ENCODE data around the gene ZNF230. TPM values are rescaled to one million over a fixed set of nuclear protein-coding genes. Genes with fewer than 3 reads are reported as not detected.

Gene ZNF230
- total RNA-seq, result 1.7 TPM in 2 replicates

- peak within 1 kb of the TSS; percentile 89 for H3K4me3 ChIP-seq (ENCODE audit: low read depth, low read length)
- TF ChIP-seq CTCF (conservative IDR thresholded peaks at IDR 0.05; ENCODE audit: low read depth, low read length), result no peak
- DNase-seq (ENCODE audit: low read depth), result peak; percentile 80
Measured at GRCh38 chr19:44002566-44003460, at the start of gene ZNF230. Gene ZNF230, plus strand, starts transcription at chr19:44002957. Its CDS starts 4,122 bp downstream, at chr19:44007079.

- no peak overlapping the region for H3K4me3 ChIP-seq (ENCODE audit: low read depth, low read length)
- DNase-seq (ENCODE audit: low read depth), result no peak
- no peak for TF ChIP-seq CTCF (conservative IDR thresholded peaks at IDR 0.05; ENCODE audit: low read depth, low read length)
Measured at GRCh38 chr19:43956827-43957226, 45.9 kb upstream of the ZNF230 start.

- H3K4me3 ChIP-seq (ENCODE audit: low read depth, low read length), result no peak overlapping the region
- DNase-seq (ENCODE audit: low read depth), result peak; percentile 18
- no peak for TF ChIP-seq CTCF (conservative IDR thresholded peaks at IDR 0.05; ENCODE audit: low read depth, low read length)
Measured at GRCh38 chr19:43957891-43958290, 44.9 kb upstream of the ZNF230 start.

- DNase-seq (ENCODE audit: low read depth), result no peak
- no peak overlapping the region for H3K4me3 ChIP-seq (ENCODE audit: low read depth, low read length)
- no peak for TF ChIP-seq CTCF (conservative IDR thresholded peaks at IDR 0.05; ENCODE audit: low read depth, low read length)
Measured at GRCh38 chr19:43960411-43960810, 42.3 kb upstream of the ZNF230 start.

- no peak for TF ChIP-seq CTCF (conservative IDR thresholded peaks at IDR 0.05; ENCODE audit: low read depth, low read length)
- no peak overlapping the region for H3K4me3 ChIP-seq (ENCODE audit: low read depth, low read length)
- no peak for DNase-seq (ENCODE audit: low read depth)
Measured at GRCh38 chr19:43966079-43966694, 36.6 kb upstream of the ZNF230 start.

- no peak for DNase-seq (ENCODE audit: low read depth)
- TF ChIP-seq CTCF (conservative IDR thresholded peaks at IDR 0.05; ENCODE audit: low read depth, low read length), result no peak
- no peak overlapping the region for H3K4me3 ChIP-seq (ENCODE audit: low read depth, low read length)
Measured at GRCh38 chr19:43976732-43977131, 26.0 kb upstream of the ZNF230 start.

All from epithelial cell of proximal tubule (primary cell).